ENCODE results near the gene MRPS18B. TPM values are rescaled to one million over a fixed set of nuclear protein-coding genes. Genes with fewer than 3 reads are reported as not detected.

Gene MRPS18B
- total and polyA plus RNA-seq, 2 of the 13 experiments (the other 11 are each of a cell fraction or from before 2014, with no cell fraction given): 125 to 131 TPM

DNA sequence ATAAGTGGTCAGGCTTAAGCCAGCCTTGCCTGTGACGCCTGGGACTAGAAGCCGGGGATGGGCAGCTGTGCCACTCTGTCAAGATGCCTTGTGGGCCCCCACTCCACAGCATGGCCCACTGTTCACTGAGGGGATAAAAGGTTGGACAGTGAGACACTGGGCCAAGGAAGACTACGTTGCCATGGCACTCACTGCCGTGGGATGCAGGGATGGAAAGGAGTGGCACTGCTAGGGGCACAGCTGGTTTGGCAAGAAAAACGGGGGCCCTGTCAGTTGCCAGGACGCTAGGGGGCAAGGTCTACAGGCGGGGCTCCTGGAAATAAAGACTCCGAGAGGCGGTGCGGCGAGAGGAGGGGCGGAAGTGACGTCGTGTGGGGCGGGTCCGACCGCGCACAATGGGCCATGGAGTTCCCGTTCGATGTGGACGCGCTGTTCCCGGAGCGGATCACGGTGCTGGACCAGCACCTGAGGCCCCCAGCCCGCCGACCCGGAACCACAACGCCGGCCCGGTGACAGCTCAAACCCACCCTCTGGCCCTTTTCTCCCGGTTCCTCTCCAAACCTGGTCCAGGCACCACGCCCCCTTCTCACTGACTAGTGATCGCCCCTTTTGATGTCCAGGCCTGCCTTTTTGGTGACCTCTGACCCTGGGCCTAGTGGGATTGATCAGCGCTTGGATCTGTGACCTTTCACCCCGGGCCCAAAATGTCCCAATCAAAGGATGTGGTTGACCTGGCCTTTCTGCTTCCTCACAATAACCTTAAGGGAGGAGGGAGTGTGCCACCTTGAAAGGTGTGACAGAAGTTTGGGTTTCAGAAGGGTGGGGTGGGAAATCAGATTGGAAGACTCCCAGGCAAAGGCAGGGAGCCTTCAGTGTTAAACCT is 9.1 kb downstream of the MRPS18B start, which contains the start of gene ATAT1 (continued):
- TF ChIP-seq ARID3A (IDR thresholded peaks at IDR 0.05; ENCODE audit: low read depth, low read length) (0 out of 2 replicates have a peak, but pooled peaks have one; percentile 11), ZNF790 (CRISPR knock-in tag; IDR thresholded peaks at IDR 0.05; ENCODE audit: borderline replicate concordance) (0 out of 2 replicates have a peak, but pooled peaks have one; percentile 72), ZNF512 (CRISPR knock-in tag; IDR thresholded peaks at IDR 0.05) (no peak), ISX (CRISPR knock-in tag; conservative IDR thresholded peaks at IDR 0.05) (0 out of 2 replicates have a peak, but pooled peaks have one; percentile 75), YEATS2 (CRISPR knock-in tag; IDR thresholded peaks at IDR 0.05; ENCODE audit: borderline replicate concordance) (peak; percentile 87), ZNF234 (CRISPR knock-in tag; conservative IDR thresholded peaks at IDR 0.05) (no peak), STAT6 (CRISPR knock-in tag; IDR thresholded peaks at IDR 0.05; ENCODE audit: borderline replicate concordance) (no peak), ZFY (CRISPR knock-in tag; IDR thresholded peaks at IDR 0.05) (peak; percentile 93), MTA1 (CRISPR knock-in tag; IDR thresholded peaks at IDR 0.05; ENCODE audit: borderline replicate concordance) (peak; percentile 95), TFE3 (CRISPR knock-in tag; IDR thresholded peaks at IDR 0.05) (peak; percentile 45; the same call in 1 of the 2 replicates), SETDB1 (CRISPR knock-in tag; IDR thresholded peaks at IDR 0.05; ENCODE audit: borderline replicate concordance) (no peak), SNAI1 (CRISPR knock-in tag; IDR thresholded peaks at IDR 0.05; ENCODE audit: borderline replicate concordance) (peak; percentile 89), EP300 (IDR thresholded peaks at IDR 0.05; ENCODE audit: low read depth in 2 of 2, low read length in 2 of 2) (peak in 1 of 2 experiments; percentile 36; a peak in 2 of 4 replicates), EP300 (CRISPR knock-in tag; IDR thresholded peaks at IDR 0.05; ENCODE audit: borderline replicate concordance) (no peak; the same call in 1 of the 2 replicates), ZNF430 (CRISPR knock-in tag; IDR thresholded peaks at IDR 0.05) (peak; percentile 89), FOXP1 (IDR thresholded peaks at IDR 0.05) (no peak), FOXP1 (CRISPR knock-in tag; IDR thresholded peaks at IDR 0.05) (no peak), ZNF615 (CRISPR knock-in tag; IDR thresholded peaks at IDR 0.05; ENCODE audit: borderline replicate concordance) (no peak), ZNF776 (CRISPR knock-in tag; IDR thresholded peaks at IDR 0.05) (peak; percentile 81), ZNF335 (CRISPR knock-in tag; IDR thresholded peaks at IDR 0.05) (peak; percentile 79), FLYWCH1 (CRISPR knock-in tag; IDR thresholded peaks at IDR 0.05) (no peak), ZNF33A (CRISPR knock-in tag; IDR thresholded peaks at IDR 0.05; ENCODE audit: borderline replicate concordance) (no peak)

Data from HepG2 (cell line).